Measurements from ENCODE around the gene CFAP300. TPM values are rescaled to one million over a fixed set of nuclear protein-coding genes. Genes with fewer than 3 reads are reported as not detected.

Gene CFAP300
- total RNA-seq, 4 donors from 2014 or later = 0.31 to 2.9 (median 1.6) TPM

DNA sequence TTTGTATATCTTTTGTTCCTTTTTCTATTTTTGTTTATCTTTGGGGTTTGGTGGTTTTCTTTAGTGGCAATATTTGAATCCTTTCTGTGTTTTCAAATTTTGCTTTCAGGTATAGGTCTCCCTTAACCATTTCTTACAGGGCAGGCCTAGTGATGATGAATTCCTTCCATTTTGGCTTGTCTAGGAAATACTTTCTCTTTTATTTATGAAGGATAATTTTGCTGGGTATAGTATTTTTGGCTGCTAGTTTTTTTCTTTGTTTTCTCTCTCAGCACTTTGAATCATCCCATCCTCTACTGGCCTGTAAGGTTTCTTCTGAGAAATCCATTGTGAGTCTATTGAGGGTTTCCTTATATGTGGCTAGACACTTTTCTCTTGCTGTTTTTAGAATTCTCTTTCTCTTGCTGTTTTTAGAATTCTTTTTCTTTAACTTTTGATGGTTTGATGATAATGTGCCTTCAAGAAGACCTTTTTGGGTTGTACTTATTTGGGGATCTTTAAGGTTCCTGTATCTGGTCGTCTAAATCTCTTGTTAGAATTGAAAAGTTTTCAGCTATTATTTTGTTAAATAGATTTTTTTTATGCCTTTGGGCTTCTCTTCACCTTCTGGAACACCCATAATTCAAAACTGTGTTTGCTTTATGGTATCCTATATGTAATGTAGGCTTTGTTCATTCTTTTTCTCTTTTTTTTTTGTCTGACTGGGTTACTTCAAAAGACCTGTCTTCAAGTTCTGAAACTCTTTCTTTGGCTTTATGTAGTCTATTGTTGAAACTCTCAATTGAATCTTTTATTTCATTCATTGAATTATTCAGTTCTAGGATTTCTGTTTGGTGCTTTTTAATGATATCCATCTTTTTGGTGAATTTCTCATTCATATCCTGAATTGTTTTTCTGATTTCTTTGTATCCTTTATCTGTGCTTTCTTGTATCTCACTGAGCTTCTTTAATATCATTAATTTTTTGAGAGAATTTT, 24.5 kb downstream of the CFAP300 start:
- no peaks in the 10 kb centered on the region for H3K27me3 ChIP-seq
- H3K27ac ChIP-seq = no peak overlapping the region
- no peaks in the 10 kb centered on the region for H3K4me1 ChIP-seq
- intact Hi-C loops (cut with DNase I) = no loop called here
- WGBS, 2 donors = 69 to 81% methylated on average over 1 of the region's 1 CpG
- H3K36me3 ChIP-seq = no peaks in the 10 kb centered on the region
- no peak for TF ChIP-seq POLR2A (IDR thresholded peaks at IDR 0.05)
- TF ChIP-seq, protein P1, sequence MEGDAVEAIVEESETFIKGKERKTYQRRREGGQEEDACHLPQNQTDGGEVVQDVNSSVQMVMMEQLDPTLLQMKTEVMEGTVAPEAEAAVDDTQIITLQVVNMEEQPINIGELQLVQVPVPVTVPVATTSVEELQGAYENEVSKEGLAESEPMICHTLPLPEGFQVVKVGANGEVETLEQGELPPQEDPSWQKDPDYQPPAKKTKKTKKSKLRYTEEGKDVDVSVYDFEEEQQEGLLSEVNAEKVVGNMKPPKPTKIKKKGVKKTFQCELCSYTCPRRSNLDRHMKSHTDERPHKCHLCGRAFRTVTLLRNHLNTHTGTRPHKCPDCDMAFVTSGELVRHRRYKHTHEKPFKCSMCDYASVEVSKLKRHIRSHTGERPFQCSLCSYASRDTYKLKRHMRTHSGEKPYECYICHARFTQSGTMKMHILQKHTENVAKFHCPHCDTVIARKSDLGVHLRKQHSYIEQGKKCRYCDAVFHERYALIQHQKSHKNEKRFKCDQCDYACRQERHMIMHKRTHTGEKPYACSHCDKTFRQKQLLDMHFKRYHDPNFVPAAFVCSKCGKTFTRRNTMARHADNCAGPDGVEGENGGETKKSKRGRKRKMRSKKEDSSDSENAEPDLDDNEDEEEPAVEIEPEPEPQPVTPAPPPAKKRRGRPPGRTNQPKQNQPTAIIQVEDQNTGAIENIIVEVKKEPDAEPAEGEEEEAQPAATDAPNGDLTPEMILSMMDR (IDR thresholded peaks at IDR 0.05) = no peak
- no peak overlapping the region for H3K4me3 ChIP-seq
- DNase-seq = no peak
- peaks cover 0 to 23% (median 14%) of the 10 kb centered on the region in 3 donors for H3K9me3 ChIP-seq

DNA sequence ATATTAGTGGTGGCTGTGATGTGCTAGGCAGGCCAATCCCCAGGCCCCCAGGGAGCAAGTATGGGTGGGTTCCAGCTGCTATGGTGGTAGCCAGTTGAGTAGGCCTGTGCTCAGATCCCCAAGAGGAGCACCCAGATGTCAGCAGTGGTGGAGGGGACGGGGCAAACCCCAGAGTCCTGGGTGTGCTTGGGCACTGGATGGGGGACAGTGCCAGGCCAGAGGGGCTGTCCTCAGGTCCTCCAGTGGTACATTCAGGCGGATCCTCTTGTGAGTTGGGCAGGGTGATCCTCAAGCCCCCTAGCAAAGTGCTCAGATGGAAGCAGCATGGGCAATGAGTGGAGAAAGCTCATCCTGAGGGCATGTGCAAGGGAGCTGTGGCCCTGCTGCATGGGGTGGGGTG, 26.0 kb downstream of the CFAP300 start:
- 75% methylated on average over 1 of the region's 2 CpGs; no CpG with 5 or more reads in 1 of the 2 donors for WGBS, 2 donors

DNA sequence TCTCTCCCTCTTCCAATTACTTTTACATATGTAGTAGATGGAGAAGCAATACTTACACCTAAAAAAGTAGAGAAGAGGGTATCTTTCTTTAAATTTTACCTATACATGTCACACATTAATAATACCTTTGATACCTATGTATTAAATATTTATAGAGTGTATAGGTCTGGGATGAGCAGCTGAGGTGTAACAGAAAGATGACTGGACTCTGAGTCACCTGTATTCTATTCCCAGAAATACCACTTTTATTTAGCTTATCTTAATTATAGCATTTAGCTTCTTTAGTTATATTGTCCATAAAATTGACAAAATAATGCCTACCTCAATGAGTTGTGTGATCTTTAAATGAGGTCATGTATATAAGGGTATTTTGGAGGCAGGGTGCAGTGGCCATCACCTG, 32.4 kb downstream of the CFAP300 start:
- DNase-seq = no peak
- intact Hi-C loops (cut with DNase I) = no loop called here
- Histone ChIP-seq H3K4me3 (no peak overlapping the region), H3K36me3 (no peaks in the 10 kb centered on the region), H3K9me3 (no peaks in the 10 kb centered on the region), H3K27me3 (no peaks in the 10 kb centered on the region), H3K4me1 (no peaks in the 10 kb centered on the region), H3K27ac (no peak overlapping the region)
- TF ChIP-seq, protein P1 (IDR thresholded peaks at IDR 0.05) = no peak
- TF ChIP-seq POLR2A (IDR thresholded peaks at IDR 0.05) = no peak

More for the DNA sequence above, 26.0 kb downstream of the CFAP300 start:
- no peaks in the 10 kb centered on the region for H3K36me3 ChIP-seq
- no peak overlapping the region for H3K4me3 ChIP-seq
- H3K4me1 ChIP-seq = no peaks in the 10 kb centered on the region
- TF ChIP-seq, protein P1 (IDR thresholded peaks at IDR 0.05) = no peak
- TF ChIP-seq POLR2A (IDR thresholded peaks at IDR 0.05) = no peak
- no peak for DNase-seq
- H3K27me3 ChIP-seq = no peaks in the 10 kb centered on the region
- peaks cover 0 to 23% (median 14%) of the 10 kb centered on the region in 3 donors for H3K9me3 ChIP-seq
- intact Hi-C loops (cut with DNase I) = no loop called here
- no peak overlapping the region for H3K27ac ChIP-seq

- Histone ChIP-seq H3K27ac (no peak overlapping the region), H3K9me3 (no peaks in the 10 kb centered on the region), H3K36me3 (no peaks in the 10 kb centered on the region), H3K27me3 (no peaks in the 10 kb centered on the region), H3K4me1 (no peaks in the 10 kb centered on the region), H3K4me3 (no peak overlapping the region)
- TF ChIP-seq POLR2A (IDR thresholded peaks at IDR 0.05) = no peak
- TF ChIP-seq, protein P1 (IDR thresholded peaks at IDR 0.05) = no peak
- WGBS, 2 donors = 60 to 85% methylated on average over 3 to 7 of the region's 7 CpGs
- intact Hi-C loops (cut with DNase I) = no loop called here
- DNase-seq = no peak
Measured at GRCh38 chr11:102081313-102081712, 34.1 kb downstream of the CFAP300 start.

GRCh38 chr11:102085864-102086551, 38.8 kb downstream of the CFAP300 start:
- intact Hi-C loops (cut with DNase I) = no loop called here
- H3K4me3 ChIP-seq = no peak overlapping the region
- H3K9me3 ChIP-seq = no peaks in the 10 kb centered on the region
- H3K4me1 ChIP-seq = no peaks in the 10 kb centered on the region
- 80 to 85% methylated on average over 7 of the region's 7 CpGs for WGBS, 2 donors
- no peak for TF ChIP-seq POLR2A (IDR thresholded peaks at IDR 0.05)
- TF ChIP-seq, protein P1 (IDR thresholded peaks at IDR 0.05) = no peak
- no peaks in the 10 kb centered on the region for H3K27me3 ChIP-seq
- no peak for DNase-seq
- no peaks in the 10 kb centered on the region for H3K36me3 ChIP-seq
- no peak overlapping the region for H3K27ac ChIP-seq

Data from esophagus squamous epithelium (tissue), 5 donors.